CD4-positive, alpha-beta T cell (primary cell): ENCODE results near the gene LMBR1. TPM values are rescaled to one million over a fixed set of nuclear protein-coding genes. Genes with fewer than 3 reads are reported as not detected.

Source experiments
- ATAC-seq: fragments of 200-7000 bp; cut with Tn5 transposase; one replicate; pipeline ENCODE4 v1.10.0; 2022; ENCODE audit warnings: mild to moderate bottlenecking; ENCODE audit not compliant: poor library complexity
- CTCF ChIA-PET: fragments of 350-600 bp; sonication (Branson Sonifier 250); formaldehyde crosslinking; loops from one replicate; lab custom pipeline; 2021; ENCODE audit warnings: antibody characterized with exemption, inconsistent platforms; lab: Charles Lee
- POLR2A ChIA-PET: fragments of 350-600 bp; sonication (Branson Sonifier 250); formaldehyde crosslinking; loops from one replicate; lab custom pipeline; 2021; ENCODE audit warnings: antibody characterized with exemption, inconsistent platforms; lab: Charles Lee
- DNase-seq, 14 experiments: peaks; one replicate each; pipeline ENCODE4 v3.0.0-alpha.2; 2013 to 2020; ENCODE audit warnings: mixed read lengths in 2 of 14
- H3K27ac ChIP-seq, 2 donors: one replicate each; pipeline versions ENCODE4 v1.5.1 to v1.7.0; 2013; ENCODE audit warnings: low read length in 2 of 2, low read depth in 1 of 2, mild to moderate bottlenecking in 1 of 2
- H3K27me3 ChIP-seq, 2 experiments: 1 replicate in 1 of 2; 2 replicates in 1 of 2; pipeline versions ENCODE4 v1.6.1 to v1.7.0; 2013; ENCODE audit warnings: low read length in 2 of 2, control low read depth in 1 of 2, mild to moderate bottlenecking in 1 of 2, moderate library complexity in 1 of 2; ENCODE audit not compliant: insufficient read depth in 2 of 2, control insufficient read depth in 1 of 2
- H3K36me3 ChIP-seq: one replicate; pipeline ENCODE4 v1.6.1; 2013; ENCODE audit warnings: low read length, control low read depth; ENCODE audit not compliant: insufficient read depth
- H3K4me1 ChIP-seq: one replicate; pipeline ENCODE4 v1.6.1; 2013; ENCODE audit warnings: low read length, control low read depth; ENCODE audit not compliant: insufficient read depth
- H3K4me3 ChIP-seq: one replicate; pipeline ENCODE4 v1.5.1; 2013; ENCODE audit warnings: mild to moderate bottlenecking, low read length, moderate library complexity
- H3K9me3 ChIP-seq, 2 experiments: 1 replicate in 1 of 2; 2 replicates in 1 of 2; pipeline versions ENCODE4 v1.6.1 to v1.7.0; 2013; ENCODE audit warnings: low read length in 2 of 2, mild to moderate bottlenecking in 2 of 2, control low read depth in 1 of 2, moderate library complexity in 1 of 2; ENCODE audit not compliant: control insufficient read depth in 1 of 2, insufficient read depth in 1 of 2
- H3K27ac Mint-ChIP-seq: one replicate; pipeline ENCODE4 v1.8.0; 2020; ENCODE audit warnings: mixed read lengths
- H3K27me3 Mint-ChIP-seq: one replicate; pipeline ENCODE4 v1.8.0; 2021; ENCODE audit warnings: mixed read lengths
- H3K36me3 Mint-ChIP-seq: one replicate; pipeline ENCODE4 v1.8.0; 2021; ENCODE audit warnings: low read depth, mixed read lengths
- H3K4me1 Mint-ChIP-seq: one replicate; pipeline ENCODE4 v1.8.0; 2021; ENCODE audit warnings: low read depth, mixed read lengths
- H3K4me3 Mint-ChIP-seq: one replicate; pipeline ENCODE4 v1.8.0; 2020; ENCODE audit warnings: mild to moderate bottlenecking, mixed read lengths
- H3K9me3 Mint-ChIP-seq: one replicate; pipeline ENCODE4 v1.8.0; 2020; ENCODE audit warnings: mixed read lengths
- CTCF ChIP-seq: fragments of 200-600 bp; IDR thresholded peaks from one replicate; pipeline ENCODE4 v1.8.0; 2022; ENCODE audit warnings: antibody characterized with exemption, mild to moderate bottlenecking
- intact Hi-C, 2 experiments: fragments of 100-400 bp; cut with DNase I in 1 of 2; cut with micrococcal nuclease in 1 of 2; formaldehyde crosslinking; loops; one replicate each; pipeline versions ENCODE4 v1.15.1 to v1.9.0; 2023 to 2025; cut with DNase I, micrococcal nuclease
- total RNA-seq, 174 experiments: library from RNA in 2 of 174; stranded (reverse) in 2 of 174; gene quantifications; one replicate each; pipeline ENCODE4 v1.2.3 and lab custom pipeline; 2021 to 2026

Gene LMBR1
- total RNA-seq, 2 experiments from 2014 or later: 61.6 to 61.9 TPM

- no peak for TF ChIP-seq CTCF
- Mint-ChIP-seq H3K27ac (no peak overlapping the region), H3K4me3 (no peak overlapping the region), H3K27me3 (no peaks in the 10 kb centered on the region), H3K4me1 (peaks cover 10% of the 10 kb centered on the region), H3K9me3 (peaks cover 3% of the 10 kb centered on the region), H3K36me3 (peaks cover 41% of the 10 kb centered on the region)
- no peaks in the 10 kb centered on the region for H3K27me3 ChIP-seq
- no peak overlapping the region for H3K27ac ChIP-seq
- ChIA-PET POLR2A (no interaction called here), CTCF (interaction anchor here (1.0 kb wide), 1 partner anchor 10 kb away, joined by 3 read pairs; no protein-coding TSS in a partner anchor)
- no peak overlapping the region for H3K4me3 ChIP-seq
- H3K9me3 ChIP-seq: no peaks in the 10 kb centered on the region
- no peak for ATAC-seq
- H3K4me1 ChIP-seq: no peaks in the 10 kb centered on the region
- H3K36me3 ChIP-seq: no peaks in the 10 kb centered on the region
- DNase-seq: no peak
- intact Hi-C loops: no loop called here
Measured at GRCh38 chr7:156778668-156779067, 114.3 kb downstream of the LMBR1 start.

- POLR2A ChIA-PET: no interaction called here
- CTCF ChIA-PET: interaction anchor here (1.0 kb wide), 1 partner anchor 10 kb away, joined by 3 read pairs; no protein-coding TSS in a partner anchor
- no peak overlapping the region for H3K27ac Mint-ChIP-seq
Measured at GRCh38 chr7:156778201-156778600, 114.8 kb downstream of the LMBR1 start.

GRCh38 chr7:156777364-156778069 lies 115.5 kb downstream of the LMBR1 start:
- Histone ChIP-seq H3K9me3 (no peaks in the 10 kb centered on the region), H3K4me3 (no peak overlapping the region), H3K4me1 (no peaks in the 10 kb centered on the region), H3K27ac (no peak overlapping the region), H3K36me3 (no peaks in the 10 kb centered on the region), H3K27me3 (no peaks in the 10 kb centered on the region)
- ATAC-seq (no peak), DNase-seq (no peak)
- ChIA-PET POLR2A (no interaction called here), CTCF (no interaction called here)
- no peak for TF ChIP-seq CTCF
- intact Hi-C loops: no loop called here
- Mint-ChIP-seq H3K9me3 (peaks cover 4% of the 10 kb centered on the region), H3K4me1 (peaks cover 10% of the 10 kb centered on the region), H3K36me3 (peaks cover 47% of the 10 kb centered on the region), H3K27ac (no peak overlapping the region), H3K4me3 (no peak overlapping the region), H3K27me3 (no peaks in the 10 kb centered on the region)

More at GRCh38 chr7:156778201-156778600, 114.8 kb downstream of the LMBR1 start:
- intact Hi-C loops: no loop called here
- no peak for ATAC-seq
- H3K4me1 ChIP-seq: no peaks in the 10 kb centered on the region
- Mint-ChIP-seq H3K27me3 (no peaks in the 10 kb centered on the region), H3K4me3 (no peak overlapping the region), H3K36me3 (peaks cover 45% of the 10 kb centered on the region), H3K4me1 (peaks cover 10% of the 10 kb centered on the region), H3K9me3 (peaks cover 4% of the 10 kb centered on the region)
- H3K9me3 ChIP-seq: no peaks in the 10 kb centered on the region
- DNase-seq: no peak
- no peaks in the 10 kb centered on the region for H3K36me3 ChIP-seq
- no peak overlapping the region for H3K4me3 ChIP-seq
- TF ChIP-seq CTCF: no peak
- no peak overlapping the region for H3K27ac ChIP-seq
- no peaks in the 10 kb centered on the region for H3K27me3 ChIP-seq
